IgD-negative memory B cell (primary cell): ENCODE measurements around the gene TAS2R50. TPM values are rescaled to one million over a fixed set of nuclear protein-coding genes. Genes with fewer than 3 reads are reported as not detected.
"Not testable (repeated sequence)": the region's sequence is repeated elsewhere in the genome, so short reads cannot be mapped to it uniquely, and the experiment has no call there.

Experiments used
- H3K27ac Mint-ChIP-seq, 3 donors: one replicate each; pipeline ENCODE4 v1.8.0; 2020 to 2022; ENCODE audit warnings: mild to moderate bottlenecking in 3 of 3, mixed read lengths in 3 of 3, moderate library complexity in 1 of 3
- H3K27me3 Mint-ChIP-seq: one replicate; pipeline ENCODE4 v1.8.0; 2021; ENCODE audit warnings: mixed read lengths
- H3K36me3 Mint-ChIP-seq: one replicate; pipeline ENCODE4 v1.8.0; 2020; ENCODE audit warnings: mild to moderate bottlenecking, mixed read lengths
- H3K4me1 Mint-ChIP-seq, 3 donors: one replicate each; pipeline ENCODE4 v1.8.0; 2020 to 2022; ENCODE audit warnings: mixed read lengths in 3 of 3, mild to moderate bottlenecking in 1 of 3
- H3K4me3 Mint-ChIP-seq, 4 donors: one replicate each; pipeline ENCODE4 v1.8.0; 2020 to 2022; ENCODE audit warnings: mild to moderate bottlenecking in 4 of 4, mixed read lengths in 4 of 4, moderate library complexity in 3 of 4
- H3K9me3 Mint-ChIP-seq, 3 donors: one replicate each; pipeline ENCODE4 v1.8.0; 2020 to 2021; ENCODE audit warnings: mixed read lengths in 3 of 3, mild to moderate bottlenecking in 1 of 3
- polyA plus RNA-seq: library from polyadenylated mRNA; unstranded; fragments of 300-500 nt; fragmentation: Illumina TruSeq; gene quantifications from one replicate; pipeline ENCODE4 v1.2.3, GENCODE V29; 2021

The TAS2R50 gene
- not detected for polyA plus RNA-seq

GRCh38 chr12:10986812-10987211 is at the start of gene TAS2R50:
TAS2R50 (minus strand) TSS chr12:10986912; CDS start chr12:10986860, 52 bp downstream.
- Mint-ChIP-seq H3K4me3 (no peak within 1 kb of the TSS), H3K27me3 (no peaks in the 10 kb centered on the region), H3K9me3 (peaks cover 0 to 10% (median 6%) of the 10 kb centered on the region in 3 donors), H3K36me3 (peaks cover 2% of the 10 kb centered on the region), H3K4me1 (peaks cover 1 to 4% (median 4%) of the 10 kb centered on the region in 3 donors), H3K27ac (no peak within 1 kb of the TSS)

- not testable (repeated sequence) for H3K27me3 Mint-ChIP-seq, H3K27ac Mint-ChIP-seq
These were observed 47.2 kb upstream of the TAS2R50 start for GRCh38 chr12:11033959-11034358.

GRCh38 chr12:11031307-11031706 is 44.6 kb upstream of the TAS2R50 start, which contains the start of gene TAS2R31:
TAS2R31 (minus strand) TSS chr12:11031407; CDS start chr12:11031335, 72 bp downstream.
- Mint-ChIP-seq H3K4me3 (no peak within 1 kb of the TSS), H3K27ac (no peak within 1 kb of the TSS), H3K36me3 (peaks cover 16% of the 10 kb centered on the region), H3K4me1 (peaks cover 0 to 3% (median 0%) of the 10 kb centered on the region in 3 donors), H3K9me3 (peaks cover 0 to 2% (median 0%) of the 10 kb centered on the region in 3 donors), H3K27me3 (no peaks in the 10 kb centered on the region)

More at GRCh38 chr12:11033959-11034358, 47.2 kb upstream of the TAS2R50 start:
- peaks cover 13% of the 10 kb centered on the region for H3K36me3 Mint-ChIP-seq
- not testable (repeated sequence) for H3K4me3 Mint-ChIP-seq, H3K4me1 Mint-ChIP-seq, H3K9me3 Mint-ChIP-seq

- no peak overlapping the region for H3K27ac Mint-ChIP-seq
- no peak overlapping the region for H3K4me3 Mint-ChIP-seq
- H3K36me3 Mint-ChIP-seq = peaks cover 23% of the 10 kb centered on the region
- peaks cover 4 to 6% (median 6%) of the 10 kb centered on the region in 3 donors for H3K4me1 Mint-ChIP-seq
- H3K27me3 Mint-ChIP-seq = no peaks in the 10 kb centered on the region
- peaks cover 0 to 9% (median 0%) of the 10 kb centered on the region in 3 donors for H3K9me3 Mint-ChIP-seq
These were observed 39.4 kb upstream of the TAS2R50 start for GRCh38 chr12:11026118-11026517.

GRCh38 chr12:11023387-11023786 is 36.7 kb upstream of the TAS2R50 start:
- peaks cover 4 to 10% (median 9%) of the 10 kb centered on the region in 3 donors for H3K4me1 Mint-ChIP-seq
- no peak overlapping the region for H3K4me3 Mint-ChIP-seq
- no peaks in the 10 kb centered on the region for H3K27me3 Mint-ChIP-seq
- H3K27ac Mint-ChIP-seq = no peak overlapping the region
- peaks cover 24% of the 10 kb centered on the region for H3K36me3 Mint-ChIP-seq
- H3K9me3 Mint-ChIP-seq = peaks cover 0 to 9% (median 0%) of the 10 kb centered on the region in 3 donors

- peaks cover 26% of the 10 kb centered on the region for H3K36me3 Mint-ChIP-seq
- H3K27me3 Mint-ChIP-seq = no peaks in the 10 kb centered on the region
- H3K27ac Mint-ChIP-seq = no peak within 1 kb of the TSS
- peaks cover 0 to 9% (median 0%) of the 10 kb centered on the region in 3 donors for H3K9me3 Mint-ChIP-seq
- peaks cover 4 to 11% (median 9%) of the 10 kb centered on the region in 3 donors for H3K4me1 Mint-ChIP-seq
- no peak within 1 kb of the TSS for H3K4me3 Mint-ChIP-seq
These were observed 35.8 kb upstream of the TAS2R50 start, which contains the start of gene TAS2R19 for GRCh38 chr12:11022520-11022919. TAS2R19 (minus strand) TSS chr12:11022620; CDS start chr12:11022571, 49 bp downstream.

- H3K27me3 Mint-ChIP-seq = no peaks in the 10 kb centered on the region
- H3K27ac Mint-ChIP-seq = no peak overlapping the region
- H3K9me3 Mint-ChIP-seq = no peaks in the 10 kb centered on the region
- peaks cover 16% of the 10 kb centered on the region for H3K36me3 Mint-ChIP-seq
- peaks cover 3 to 13% (median 4%) of the 10 kb centered on the region in 3 donors for H3K4me1 Mint-ChIP-seq
- no peak overlapping the region for H3K4me3 Mint-ChIP-seq
These were observed 30.2 kb upstream of the TAS2R50 start for GRCh38 chr12:11016937-11017336.

- Mint-ChIP-seq H3K9me3 (no peaks in the 10 kb centered on the region), H3K4me3 (no peak overlapping the region), H3K4me1 (peaks cover 1 to 11% (median 3%) of the 10 kb centered on the region in 3 donors), H3K27ac (no peak overlapping the region), H3K36me3 (peaks cover 14% of the 10 kb centered on the region), H3K27me3 (no peaks in the 10 kb centered on the region)
These were observed 29.2 kb upstream of the TAS2R50 start for GRCh38 chr12:11015775-11016430.

- Mint-ChIP-seq H3K9me3 (no peaks in the 10 kb centered on the region), H3K36me3 (peaks cover 13% of the 10 kb centered on the region), H3K4me3 (no peak overlapping the region), H3K27me3 (no peaks in the 10 kb centered on the region), H3K4me1 (peaks cover 1 to 11% (median 2%) of the 10 kb centered on the region in 3 donors), H3K27ac (no peak overlapping the region)
These were observed 27.5 kb upstream of the TAS2R50 start for GRCh38 chr12:11014234-11014633.

GRCh38 chr12:11007608-11008007 is 20.9 kb upstream of the TAS2R50 start:
- Mint-ChIP-seq H3K36me3 (peaks cover 2% of the 10 kb centered on the region), H3K4me3 (no peak overlapping the region), H3K27me3 (no peaks in the 10 kb centered on the region)

GRCh38 chr12:10998204-10998603 is 11.5 kb upstream of the TAS2R50 start, which contains the start of gene TAS2R20:
TAS2R20 (minus strand) TSS chr12:10998304; CDS start chr12:10997875, 429 bp downstream.
- no peak within 1 kb of the TSS for H3K27ac Mint-ChIP-seq
- no peaks in the 10 kb centered on the region for H3K27me3 Mint-ChIP-seq
- H3K9me3 Mint-ChIP-seq = peaks cover 0 to 4% (median 2%) of the 10 kb centered on the region in 3 donors
- H3K4me3 Mint-ChIP-seq = no peak within 1 kb of the TSS
- peaks cover 10% of the 10 kb centered on the region for H3K36me3 Mint-ChIP-seq
- H3K4me1 Mint-ChIP-seq = no peaks in the 10 kb centered on the region

More at GRCh38 chr12:11007608-11008007, 20.9 kb upstream of the TAS2R50 start:
- Mint-ChIP-seq H3K9me3 (no peaks in the 10 kb centered on the region), H3K4me1 (peaks cover 0 to 2% (median 0%) of the 10 kb centered on the region in 3 donors), H3K27ac (no peak overlapping the region)

- Mint-ChIP-seq H3K27ac (no peak overlapping the region), H3K4me1 (peaks cover 0 to 1% (median 0%) of the 10 kb centered on the region in 3 donors), H3K36me3 (peaks cover 14% of the 10 kb centered on the region), H3K27me3 (no peaks in the 10 kb centered on the region), H3K4me3 (no peak overlapping the region), H3K9me3 (peaks cover 0 to 10% (median 6%) of the 10 kb centered on the region in 3 donors)
These were observed 7.6 kb upstream of the TAS2R50 start for GRCh38 chr12:10994307-10994706.

GRCh38 chr12:10989107-10989506 is 2.4 kb upstream of the TAS2R50 start:
- H3K27ac Mint-ChIP-seq = no peak overlapping the region
- H3K4me1 Mint-ChIP-seq = peaks cover 0 to 1% (median 1%) of the 10 kb centered on the region in 3 donors
- no peaks in the 10 kb centered on the region for H3K27me3 Mint-ChIP-seq
- no peak overlapping the region for H3K4me3 Mint-ChIP-seq
- H3K9me3 Mint-ChIP-seq = peaks cover 0 to 10% (median 6%) of the 10 kb centered on the region in 3 donors
- peaks cover 5% of the 10 kb centered on the region for H3K36me3 Mint-ChIP-seq

- no peak overlapping the region for H3K4me3 Mint-ChIP-seq
- H3K27me3 Mint-ChIP-seq = no peaks in the 10 kb centered on the region
- peaks cover 0 to 2% (median 0%) of the 10 kb centered on the region in 3 donors for H3K9me3 Mint-ChIP-seq
- H3K4me1 Mint-ChIP-seq = peaks cover 0 to 25% (median 6%) of the 10 kb centered on the region in 3 donors
- peaks cover 2% of the 10 kb centered on the region for H3K36me3 Mint-ChIP-seq
- H3K27ac Mint-ChIP-seq = no peak overlapping the region
These were observed 4.5 kb downstream of the TAS2R50 start for GRCh38 chr12:10982244-10982643.

GRCh38 chr12:10974965-10975364 is 11.7 kb downstream of the TAS2R50 start:
- Mint-ChIP-seq H3K27me3 (no peaks in the 10 kb centered on the region), H3K27ac (no peak overlapping the region), H3K4me3 (no peak overlapping the region), H3K4me1 (peaks cover 0 to 17% (median 5%) of the 10 kb centered on the region in 3 donors), H3K36me3 (peaks cover 2% of the 10 kb centered on the region), H3K9me3 (peaks cover 0 to 3% (median 0%) of the 10 kb centered on the region in 3 donors)
